Suprapubic skin (tissue), 4 donors: ENCODE results near the gene ZNF785.

Experiments used
- CTCF ChIP-seq, 2 donors: fragments of 200-600 bp in 1 of 2; fragments of 450-650 bp in 1 of 2; sonication (generic) in 1 of 2; IDR thresholded peaks; one replicate each; pipeline ENCODE4 v1.5.1; 2016 to 2019; ENCODE audit warnings: antibody characterized with exemption in 2 of 2, mild to moderate bottlenecking in 1 of 2, moderate library complexity in 1 of 2
- EP300 ChIP-seq: sonication (generic); formaldehyde crosslinking; IDR thresholded peaks from one replicate; pipeline ENCODE4 v1.6.1; 2017; ENCODE audit warnings: antibody characterized with exemption
- POLR2A ChIP-seq, 2 donors: fragments of 450-650 bp; IDR thresholded peaks; one replicate each; pipeline ENCODE4 v1.6.1; 2017; ENCODE audit warnings: antibody characterized with exemption in 2 of 2, mild to moderate bottlenecking in 2 of 2, moderate library complexity in 2 of 2
- POLR2AphosphoS5 ChIP-seq, 3 donors: sonication (generic); formaldehyde crosslinking; IDR thresholded peaks; one replicate each; pipeline ENCODE4 v1.6.1; 2017; ENCODE audit warnings: antibody characterized with exemption in 3 of 3

DNA sequence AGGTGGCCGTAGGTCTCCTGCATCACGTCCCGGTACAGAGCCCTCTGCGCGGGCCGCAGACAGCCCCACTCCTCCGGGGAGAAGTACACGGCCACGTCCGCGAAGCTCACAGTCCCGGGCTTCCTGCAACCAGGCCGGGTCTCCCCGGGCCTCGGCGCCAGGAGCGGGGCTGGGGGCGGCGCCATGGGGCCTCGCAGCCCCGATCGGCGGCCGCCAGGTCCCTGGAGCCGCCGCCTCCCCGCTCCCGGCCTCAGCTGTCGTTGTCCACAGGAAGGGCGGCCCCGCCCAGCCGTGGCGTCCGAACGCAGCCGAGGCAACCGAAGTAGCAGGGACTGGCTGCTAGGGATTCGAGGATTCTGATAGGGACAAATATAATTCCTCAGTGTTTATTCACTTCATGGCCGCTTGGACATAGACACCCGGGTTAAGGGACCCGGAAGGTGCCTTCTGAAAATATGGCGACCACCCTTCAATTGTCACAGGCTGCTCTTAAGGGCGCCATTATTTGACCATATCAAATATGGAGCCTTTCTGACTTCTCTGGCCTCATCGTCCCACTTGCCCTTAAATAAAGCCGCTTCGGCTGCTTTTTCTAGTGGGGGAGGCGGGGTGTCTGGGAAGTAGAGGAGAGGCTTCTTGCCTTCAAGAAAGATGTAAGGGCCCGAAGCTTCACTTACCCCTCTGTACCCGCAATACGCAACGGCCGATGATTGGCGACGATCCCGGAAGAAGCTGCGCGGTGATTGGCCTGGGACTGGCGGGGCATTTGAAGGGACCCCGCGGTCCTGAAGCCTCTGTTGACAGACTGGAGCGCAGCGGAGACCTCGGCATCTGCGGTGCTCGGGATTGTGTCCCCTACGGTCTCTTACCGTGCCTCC, 13.8 kb downstream of the ZNF785 start, which contains the start of gene ZNF688:
- no peak for TF ChIP-seq EP300
- TF ChIP-seq POLR2A (IDR thresholded peaks at IDR 0.05): peak in 1 of 2 donors; percentile 61
- TF ChIP-seq CTCF (IDR thresholded peaks at IDR 0.05): no peak
- peak; percentile 14 to 78 (median 77) for TF ChIP-seq POLR2AphosphoS5 (IDR thresholded peaks at IDR 0.05)
